Type B pancreatic cell (in vitro differentiated cells): Measurements from ENCODE around the gene SPOCK2. TPM values are rescaled to one million over a fixed set of nuclear protein-coding genes. Genes with fewer than 3 reads are reported as not detected.

ENCODE experiments used
- DNase-seq: peaks from one replicate; pipeline ENCODE4 v3.0.0; 2021; ENCODE audit warnings: mixed read lengths; ENCODE audit not compliant: unreplicated experiment; ENCODE audit errors: extremely low spot score
- H3K27ac Mint-ChIP-seq: 2 replicates; pipeline ENCODE4 v1.8.0; 2021; ENCODE audit warnings: mild to moderate bottlenecking, mixed read lengths
- H3K27me3 Mint-ChIP-seq: 2 replicates; pipeline ENCODE4 v1.8.0; 2021; ENCODE audit warnings: mixed read lengths
- H3K36me3 Mint-ChIP-seq: 2 replicates; pipeline ENCODE4 v1.8.0; 2021; ENCODE audit warnings: mixed read lengths
- H3K4me1 Mint-ChIP-seq: one replicate; pipeline ENCODE4 v1.8.0; 2021; ENCODE audit warnings: mixed read lengths; ENCODE audit not compliant: unreplicated experiment
- H3K4me3 Mint-ChIP-seq: 2 replicates; pipeline ENCODE4 v1.8.0; 2021; ENCODE audit warnings: mild to moderate bottlenecking, mixed read lengths
- H3K9me3 Mint-ChIP-seq: 2 replicates; pipeline ENCODE4 v1.8.0; 2021; ENCODE audit warnings: mixed read lengths
- CTCF ChIP-seq: fragments of 200-600 bp; sonication (generic); conservative IDR thresholded peaks from 2 replicates; pipeline ENCODE4 v1.5.0; 2021; ENCODE audit warnings: antibody characterized with exemption, mild to moderate bottlenecking
- total RNA-seq: library from RNA; stranded (reverse); gene quantifications from 2 replicates; pipeline ENCODE4 v1.2.1, GENCODE V29; 2021; ENCODE audit warnings: low replicate concordance

SPOCK2 gene
- total RNA-seq, 1 donor from 2014 or later: 13.8 TPM

- Mint-ChIP-seq H3K4me3 (no peak overlapping the region), H3K27ac (no peak overlapping the region), H3K36me3 (no peaks in the 10 kb centered on the region), H3K4me1 (peaks cover 33% of the 10 kb centered on the region), H3K9me3 (no peaks in the 10 kb centered on the region), H3K27me3 (no peaks in the 10 kb centered on the region)
- no peak for DNase-seq
- TF ChIP-seq CTCF: no peak
These were observed 21.8 kb downstream of the SPOCK2 start for GRCh38 chr10:72066318-72067284.

- DNase-seq: no peak
- Mint-ChIP-seq H3K4me3 (no peak overlapping the region), H3K27me3 (no peaks in the 10 kb centered on the region), H3K36me3 (no peaks in the 10 kb centered on the region), H3K9me3 (no peaks in the 10 kb centered on the region), H3K27ac (no peak overlapping the region), H3K4me1 (peaks cover 32% of the 10 kb centered on the region)
- TF ChIP-seq CTCF: no peak
These were observed 22.8 kb downstream of the SPOCK2 start for GRCh38 chr10:72065439-72066025.

- Mint-ChIP-seq H3K4me3 (no peak overlapping the region), H3K27ac (peak overlapping the region; percentile 79), H3K27me3 (no peaks in the 10 kb centered on the region), H3K4me1 (peaks cover 27% of the 10 kb centered on the region), H3K36me3 (no peaks in the 10 kb centered on the region), H3K9me3 (no peaks in the 10 kb centered on the region)
- TF ChIP-seq CTCF: no peak
- no peak for DNase-seq
These were observed 24.5 kb downstream of the SPOCK2 start for GRCh38 chr10:72063703-72064391.

- H3K36me3 Mint-ChIP-seq: no peaks in the 10 kb centered on the region
- H3K4me3 Mint-ChIP-seq: no peak overlapping the region
- DNase-seq: no peak
These were observed 25.3 kb downstream of the SPOCK2 start for GRCh38 chr10:72062832-72063702.

More at GRCh38 chr10:72062832-72063702, 25.3 kb downstream of the SPOCK2 start:
- Mint-ChIP-seq H3K9me3 (no peaks in the 10 kb centered on the region), H3K27ac (peak overlapping the region; percentile 79), H3K4me1 (peaks cover 25% of the 10 kb centered on the region), H3K27me3 (no peaks in the 10 kb centered on the region)
- TF ChIP-seq CTCF: no peak
